A549 (cell line): ENCODE results near the gene TRAPPC6A. TPM values are rescaled to one million over a fixed set of nuclear protein-coding genes. Genes with fewer than 3 reads are reported as not detected.

Experiments
- ATAC-seq, 2 experiments: fragments of 200-7000 bp in 1 of 2; fragments of >200 bp in 1 of 2; cut with Nextera tagmentation in 1 of 2; cut with Tn5 transposase in 1 of 2; 3 replicates each; pipeline versions ENCODE4 v1.8.0 to v1.9.1; 2018 to 2020; ENCODE audit warnings: mild to moderate bottlenecking in 1 of 2, moderate library complexity in 1 of 2
- CTCF ChIA-PET: fragments of 300-600 bp; sonication (Branson Sonifier 250); formaldehyde crosslinking; extraction: SDS; loops from one replicate; lab custom pipeline; 2021; ENCODE audit warnings: antibody characterized with exemption, inconsistent platforms; lab: Yijun Ruan, JAX
- POLR2A ChIA-PET: fragments of 350-600 bp; formaldehyde crosslinking; extraction: SDS; loops from one replicate; lab custom pipeline; 2021; ENCODE audit warnings: antibody characterized with exemption, inconsistent platforms; lab: Yijun Ruan, JAX
- DNase-seq, 2 experiments: peaks; one replicate each; pipeline versions ENCODE4 v3.0.0 to v3.0.0-alpha.2; 2011 to 2016; ENCODE audit warnings: low read depth in 1 of 2, low spot score in 1 of 2
- FAIRE-seq: peaks from 2 replicates; lab custom pipeline; 2011; peaks lifted over from hg19 to GRCh38; lab: Jason Lieb, UNC
- H3K27ac ChIP-seq, 2 experiments: fragments of >200 bp; sonication (Bioruptor Twin); formaldehyde crosslinking; 3 replicates each; pipeline ENCODE4 v1.5.1; 2016 to 2017
- H3K4me1 ChIP-seq: fragments of >200 bp; sonication (Bioruptor Twin); formaldehyde crosslinking; 3 replicates; pipeline ENCODE4 v1.6.1; 2016
- H3K4me2 ChIP-seq: fragments of >200 bp; sonication (Bioruptor Twin); formaldehyde crosslinking; 3 replicates; pipeline ENCODE4 v1.6.1; 2016
- H3K4me3 ChIP-seq: fragments of >200 bp; sonication (Bioruptor Twin); formaldehyde crosslinking; 3 replicates; pipeline ENCODE4 v1.5.1; 2016
- H3K9me3 ChIP-seq: fragments of >200 bp; sonication (Bioruptor Twin); formaldehyde crosslinking; 3 replicates; pipeline ENCODE4 v1.6.1; 2016
- CBX8 ChIP-seq: fragments of 200-600 bp; sonication (generic); IDR thresholded peaks from 2 replicates; pipeline ENCODE4 v1.6.1; 2016
- CEBPB ChIP-seq, 2 experiments: fragments of >200 bp in 1 of 2; sonication (Bioruptor Twin) in 1 of 2; formaldehyde crosslinking in 1 of 2; IDR thresholded peaks; 2 replicates each; pipeline ENCODE4 v1.6.1; 2012 to 2016
- CHD4 ChIP-seq: fragments of 200-600 bp; sonication (generic); IDR thresholded peaks from 2 replicates; pipeline ENCODE4 v1.6.1; 2016; ENCODE audit warnings: antibody characterized with exemption, mild to moderate bottlenecking, borderline replicate concordance
- EHF ChIP-seq: fragments of 250-450 bp; sonication (Bioruptor Pico); IDR thresholded peaks from 2 replicates; pipeline ENCODE4 v1.5.0; 2020; ENCODE audit warnings: mild to moderate bottlenecking
- EP300 ChIP-seq, 2 experiments: fragments of >200 bp; sonication (Bioruptor Twin); formaldehyde crosslinking; IDR thresholded peaks; 2 replicates in 1 of 2; 3 replicates in 1 of 2; pipeline ENCODE4 v1.6.1; 2016 to 2017
- ESRRA ChIP-seq: fragments of 150-350 bp; IDR thresholded peaks from 2 replicates; pipeline ENCODE4 v1.6.1; 2014; ENCODE audit warnings: mild to moderate bottlenecking, low read length, borderline replicate concordance
- HDAC2 ChIP-seq: fragments of 200-600 bp; sonication (generic); IDR thresholded peaks from 2 replicates; pipeline ENCODE4 v1.6.1; 2016
- JUN ChIP-seq, 2 experiments: fragments of >200 bp; sonication (Bioruptor Twin); formaldehyde crosslinking; IDR thresholded peaks; 2 replicates in 1 of 2; 3 replicates in 1 of 2; pipeline ENCODE4 v1.6.1; 2016 to 2017
- MAFK ChIP-seq: fragments of 450-650 bp; IDR thresholded peaks from 2 replicates; pipeline ENCODE4 v1.6.1; 2014; ENCODE audit not compliant: partially characterized antibody
- RAD21 ChIP-seq, 2 experiments: fragments of >200 bp in 1 of 2; sonication (Bioruptor Twin) in 1 of 2; formaldehyde crosslinking in 1 of 2; IDR thresholded peaks in 1 of 2; conservative IDR thresholded peaks in 1 of 2; 2 replicates in 1 of 2; 3 replicates in 1 of 2; pipeline ENCODE4 v1.6.1; 2012 to 2018; ENCODE audit warnings: inconsistent platforms in 1 of 2
- RARB ChIP-seq: fragments of 250-450 bp; sonication (Bioruptor Pico); IDR thresholded peaks from 2 replicates; pipeline ENCODE4 v1.8.0; 2021; ENCODE audit warnings: mild to moderate bottlenecking, moderate library complexity
- RFX5 ChIP-seq: fragments of 450-650 bp; IDR thresholded peaks from 2 replicates; pipeline ENCODE4 v1.7.1; 2014; ENCODE audit warnings: antibody characterized with exemption, mild to moderate bottlenecking, moderate library complexity
- RNF2 ChIP-seq: fragments of 200-600 bp; sonication (generic); IDR thresholded peaks from 2 replicates; pipeline ENCODE4 v1.6.1; 2016; ENCODE audit warnings: low read depth, mild to moderate bottlenecking, antibody characterized with exemption, moderate library complexity, borderline replicate concordance
- ZC3H11A ChIP-seq: fragments of 450-650 bp; IDR thresholded peaks from 2 replicates; pipeline ENCODE4 v1.6.1; 2014; ENCODE audit warnings: antibody characterized with exemption, mild to moderate bottlenecking
- ZNF302 ChIP-seq: fragments of 250-450 bp; sonication (Bioruptor Pico); IDR thresholded peaks from 2 replicates; pipeline ENCODE4 v1.9.0; 2021; ENCODE audit warnings: inconsistent platforms, mild to moderate bottlenecking, moderate library complexity
- WGBS: methylation state at CpG from one replicate; pipeline ENCODE4 v1.1.6; 2017; ENCODE audit errors: missing lambda C conversion rate; 5-methylcytosine and 5-hydroxymethylcytosine counted together
- polyA plus RNA-seq, 4 experiments: library from polyadenylated mRNA; depleted of rRNA in 3 of 4; stranded (reverse); fragments of >200 nt; fragmentation: RNase III in 1 of 4; extraction: RNeasy Plus Mini Kit Qiagen cat#74134 plus additional on column Dnase treatment in 1 of 4; gene quantifications; 2 replicates in 3 of 4; 3 replicates in 1 of 4; pipeline ENCODE4 v1.2.3, GENCODE V29; 2011 to 2017
- TF ChIP-seq, protein P1 (sequence below): fragments of 200-600 bp; sonication (generic); IDR thresholded peaks from 2 replicates; pipeline ENCODE4 v1.6.1; 2016; ENCODE audit warnings: antibody characterized with exemption, mild to moderate bottlenecking, moderate library complexity
- TF ChIP-seq, protein P2 (sequence below): IDR thresholded peaks from 2 replicates; pipeline ENCODE4 v1.6.1; 2012
- TF ChIP-seq, protein P3 (sequence below): fragments of >200 bp; sonication (Bioruptor Twin); formaldehyde crosslinking; IDR thresholded peaks from 3 replicates; pipeline ENCODE4 v1.5.1; 2016

The TRAPPC6A gene
- polyA plus RNA-seq, 2 of the 4 experiments (the other 2 are of a cell fraction): 28.5 to 29.8 TPM

DNA sequence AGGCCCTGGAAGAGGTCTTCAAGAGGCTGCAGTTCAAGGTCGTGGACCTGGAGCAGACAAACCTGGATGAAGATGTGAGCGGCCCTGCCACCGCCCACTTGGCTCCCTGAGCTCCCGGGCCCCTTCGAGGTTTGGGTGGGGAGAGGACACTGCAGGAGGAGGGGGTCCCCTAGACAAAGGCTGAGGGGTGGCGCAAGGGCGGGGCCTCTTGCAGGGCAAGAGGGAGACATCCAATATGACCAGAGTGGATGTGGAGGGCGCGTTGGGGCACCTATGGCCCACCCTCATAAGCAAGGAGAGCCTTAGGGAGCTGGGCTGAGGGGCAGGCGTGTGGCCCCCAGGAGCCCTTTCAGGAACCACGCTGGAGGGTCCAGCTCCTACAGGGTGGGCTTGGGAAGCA lies 37.5 kb downstream of the TRAPPC6A start:
- WGBS: 97% methylated on average over 11 of the region's 11 CpGs

DNA sequence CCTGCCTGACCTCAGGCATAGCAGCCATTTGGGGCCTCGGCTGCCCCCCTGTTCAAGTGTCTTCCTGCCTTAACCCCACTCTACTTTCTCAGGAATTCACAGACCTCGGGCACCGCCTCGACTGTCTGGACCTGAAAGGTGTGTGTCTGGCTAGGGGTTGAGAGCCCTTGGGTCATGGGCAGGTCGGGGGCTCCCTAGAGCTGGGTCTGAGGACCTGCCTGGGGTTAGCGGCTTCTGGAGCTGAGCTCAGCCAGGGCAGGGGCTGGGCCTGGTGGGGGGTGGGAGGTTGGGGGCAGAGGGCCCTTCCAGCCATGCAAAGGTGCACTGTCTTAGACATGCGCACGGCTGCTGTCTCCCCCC lies 37.9 kb downstream of the TRAPPC6A start:
- H3K4me2 ChIP-seq: no peak overlapping the region
- 94% methylated on average over 8 of the region's 8 CpGs for WGBS
- POLR2A ChIA-PET: no interaction called here
- peak overlapping the region in 1 of 2 experiments; percentile 53; a peak in 2 of 6 replicates for H3K27ac ChIP-seq
- H3K4me1 ChIP-seq: no peaks in the 10 kb centered on the region
- CTCF ChIA-PET: interaction anchor here (0.5 to 1.5 kb wide), 8 partner anchors 9 to 1885 kb away, joined by 3 to 7 read pairs (median 4); partner anchors contain the start of gene NKPD1
- TF ChIP-seq ESRRA (no peak), JUN (IDR thresholded peaks at IDR 0.05) (no peak), CHD4 (no peak), HDAC2 (no peak), CBX8 (no peak), EHF (CRISPR knock-in tag) (no peak), EP300 (IDR thresholded peaks at IDR 0.05) (no peak), CEBPB (IDR thresholded peaks at IDR 0.05) (no peak), ZNF302 (CRISPR knock-in tag) (no peak), RAD21 (conservative IDR thresholded peaks at IDR 0.05 in 1 of 2, IDR thresholded peaks at IDR 0.05 in 1 of 2) (no peak), RNF2 (no peak), MAFK (no peak), ZC3H11A (no peak)
- TF ChIP-seq, protein P1, sequence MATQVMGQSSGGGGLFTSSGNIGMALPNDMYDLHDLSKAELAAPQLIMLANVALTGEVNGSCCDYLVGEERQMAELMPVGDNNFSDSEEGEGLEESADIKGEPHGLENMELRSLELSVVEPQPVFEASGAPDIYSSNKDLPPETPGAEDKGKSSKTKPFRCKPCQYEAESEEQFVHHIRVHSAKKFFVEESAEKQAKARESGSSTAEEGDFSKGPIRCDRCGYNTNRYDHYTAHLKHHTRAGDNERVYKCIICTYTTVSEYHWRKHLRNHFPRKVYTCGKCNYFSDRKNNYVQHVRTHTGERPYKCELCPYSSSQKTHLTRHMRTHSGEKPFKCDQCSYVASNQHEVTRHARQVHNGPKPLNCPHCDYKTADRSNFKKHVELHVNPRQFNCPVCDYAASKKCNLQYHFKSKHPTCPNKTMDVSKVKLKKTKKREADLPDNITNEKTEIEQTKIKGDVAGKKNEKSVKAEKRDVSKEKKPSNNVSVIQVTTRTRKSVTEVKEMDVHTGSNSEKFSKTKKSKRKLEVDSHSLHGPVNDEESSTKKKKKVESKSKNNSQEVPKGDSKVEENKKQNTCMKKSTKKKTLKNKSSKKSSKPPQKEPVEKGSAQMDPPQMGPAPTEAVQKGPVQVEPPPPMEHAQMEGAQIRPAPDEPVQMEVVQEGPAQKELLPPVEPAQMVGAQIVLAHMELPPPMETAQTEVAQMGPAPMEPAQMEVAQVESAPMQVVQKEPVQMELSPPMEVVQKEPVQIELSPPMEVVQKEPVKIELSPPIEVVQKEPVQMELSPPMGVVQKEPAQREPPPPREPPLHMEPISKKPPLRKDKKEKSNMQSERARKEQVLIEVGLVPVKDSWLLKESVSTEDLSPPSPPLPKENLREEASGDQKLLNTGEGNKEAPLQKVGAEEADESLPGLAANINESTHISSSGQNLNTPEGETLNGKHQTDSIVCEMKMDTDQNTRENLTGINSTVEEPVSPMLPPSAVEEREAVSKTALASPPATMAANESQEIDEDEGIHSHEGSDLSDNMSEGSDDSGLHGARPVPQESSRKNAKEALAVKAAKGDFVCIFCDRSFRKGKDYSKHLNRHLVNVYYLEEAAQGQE: no peak
- TF ChIP-seq, protein P2, sequence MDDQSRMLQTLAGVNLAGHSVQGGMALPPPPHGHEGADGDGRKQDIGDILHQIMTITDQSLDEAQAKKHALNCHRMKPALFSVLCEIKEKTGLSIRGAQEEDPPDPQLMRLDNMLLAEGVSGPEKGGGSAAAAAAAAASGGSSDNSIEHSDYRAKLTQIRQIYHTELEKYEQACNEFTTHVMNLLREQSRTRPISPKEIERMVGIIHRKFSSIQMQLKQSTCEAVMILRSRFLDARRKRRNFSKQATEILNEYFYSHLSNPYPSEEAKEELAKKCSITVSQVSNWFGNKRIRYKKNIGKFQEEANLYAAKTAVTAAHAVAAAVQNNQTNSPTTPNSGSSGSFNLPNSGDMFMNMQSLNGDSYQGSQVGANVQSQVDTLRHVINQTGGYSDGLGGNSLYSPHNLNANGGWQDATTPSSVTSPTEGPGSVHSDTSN: no peak
- DNase-seq: no peak
- no peak for FAIRE-seq
- ATAC-seq: no peak
- no peak overlapping the region for H3K4me3 ChIP-seq
- no peaks in the 10 kb centered on the region for H3K9me3 ChIP-seq

More for the DNA sequence above, 37.5 kb downstream of the TRAPPC6A start:
- no peaks in the 10 kb centered on the region for H3K4me1 ChIP-seq
- no peak overlapping the region for H3K27ac ChIP-seq
- no peaks in the 10 kb centered on the region for H3K9me3 ChIP-seq
- TF ChIP-seq, protein P3, sequence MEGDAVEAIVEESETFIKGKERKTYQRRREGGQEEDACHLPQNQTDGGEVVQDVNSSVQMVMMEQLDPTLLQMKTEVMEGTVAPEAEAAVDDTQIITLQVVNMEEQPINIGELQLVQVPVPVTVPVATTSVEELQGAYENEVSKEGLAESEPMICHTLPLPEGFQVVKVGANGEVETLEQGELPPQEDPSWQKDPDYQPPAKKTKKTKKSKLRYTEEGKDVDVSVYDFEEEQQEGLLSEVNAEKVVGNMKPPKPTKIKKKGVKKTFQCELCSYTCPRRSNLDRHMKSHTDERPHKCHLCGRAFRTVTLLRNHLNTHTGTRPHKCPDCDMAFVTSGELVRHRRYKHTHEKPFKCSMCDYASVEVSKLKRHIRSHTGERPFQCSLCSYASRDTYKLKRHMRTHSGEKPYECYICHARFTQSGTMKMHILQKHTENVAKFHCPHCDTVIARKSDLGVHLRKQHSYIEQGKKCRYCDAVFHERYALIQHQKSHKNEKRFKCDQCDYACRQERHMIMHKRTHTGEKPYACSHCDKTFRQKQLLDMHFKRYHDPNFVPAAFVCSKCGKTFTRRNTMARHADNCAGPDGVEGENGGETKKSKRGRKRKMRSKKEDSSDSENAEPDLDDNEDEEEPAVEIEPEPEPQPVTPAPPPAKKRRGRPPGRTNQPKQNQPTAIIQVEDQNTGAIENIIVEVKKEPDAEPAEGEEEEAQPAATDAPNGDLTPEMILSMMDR: no peak
- no peak for TF ChIP-seq CHD4
- TF ChIP-seq RFX5: no peak
- TF ChIP-seq, protein P2: no peak
- no peak for TF ChIP-seq RARB (CRISPR knock-in tag)
- ChIA-PET POLR2A (no interaction called here), CTCF (interaction anchor here (0.5 to 1.5 kb wide), 9 partner anchors 9 to 1884 kb away, joined by 3 to 7 read pairs (median 4); partner anchors contain the start of gene NKPD1)
- FAIRE-seq (no peak), ATAC-seq (no peak), DNase-seq (no peak)
- no peak overlapping the region for H3K4me3 ChIP-seq
- H3K4me2 ChIP-seq: no peak overlapping the region
